Measurements from ENCODE around the gene MLH1. TPM values are rescaled to one million over a fixed set of nuclear protein-coding genes. Genes with fewer than 3 reads are reported as not detected.

MLH1 gene
- total and polyA plus RNA-seq, 10 donors, result 16.6 to 38.8 (median 30.4) TPM

DNA sequence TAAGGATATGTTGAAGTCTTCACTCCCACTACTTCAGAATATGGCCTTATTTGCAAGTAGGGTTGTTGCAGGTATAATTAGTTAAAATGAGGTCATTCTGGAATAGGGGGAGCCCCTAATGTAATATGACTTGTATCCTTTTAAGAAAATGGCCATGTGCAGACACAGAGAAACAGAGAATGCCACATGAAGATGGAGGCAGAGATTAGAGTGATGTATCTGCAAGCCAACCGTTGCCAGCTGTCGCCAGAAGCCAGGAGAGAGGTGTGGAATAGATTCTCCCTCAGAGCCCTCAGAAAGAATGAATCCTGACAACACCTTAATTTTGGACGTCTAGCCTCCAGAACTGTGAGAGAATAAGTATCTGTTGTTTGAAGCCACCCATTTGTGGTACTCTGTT, 37.2 kb upstream of the MLH1 start:
- Histone ChIP-seq H3K4me3 (no peak overlapping the region), H3K4me1 (peaks cover 0 to 16% (median 4%) of the 10 kb centered on the region in 6 donors), H3K27me3 (replicated peaks in 1 of 7) (no peaks in the 10 kb centered on the region), H3K27ac (no peak overlapping the region), H3K9me3 (no peaks in the 10 kb centered on the region), H3K36me3 (no peaks in the 10 kb centered on the region)
- intact Hi-C loops (cut with DNase I; ENCODE audit: low total_unique reads), result loop anchor here (5.0 kb wide), 1 partner anchor 224 kb away; no protein-coding TSS in a partner anchor
- TF ChIP-seq, protein P1, sequence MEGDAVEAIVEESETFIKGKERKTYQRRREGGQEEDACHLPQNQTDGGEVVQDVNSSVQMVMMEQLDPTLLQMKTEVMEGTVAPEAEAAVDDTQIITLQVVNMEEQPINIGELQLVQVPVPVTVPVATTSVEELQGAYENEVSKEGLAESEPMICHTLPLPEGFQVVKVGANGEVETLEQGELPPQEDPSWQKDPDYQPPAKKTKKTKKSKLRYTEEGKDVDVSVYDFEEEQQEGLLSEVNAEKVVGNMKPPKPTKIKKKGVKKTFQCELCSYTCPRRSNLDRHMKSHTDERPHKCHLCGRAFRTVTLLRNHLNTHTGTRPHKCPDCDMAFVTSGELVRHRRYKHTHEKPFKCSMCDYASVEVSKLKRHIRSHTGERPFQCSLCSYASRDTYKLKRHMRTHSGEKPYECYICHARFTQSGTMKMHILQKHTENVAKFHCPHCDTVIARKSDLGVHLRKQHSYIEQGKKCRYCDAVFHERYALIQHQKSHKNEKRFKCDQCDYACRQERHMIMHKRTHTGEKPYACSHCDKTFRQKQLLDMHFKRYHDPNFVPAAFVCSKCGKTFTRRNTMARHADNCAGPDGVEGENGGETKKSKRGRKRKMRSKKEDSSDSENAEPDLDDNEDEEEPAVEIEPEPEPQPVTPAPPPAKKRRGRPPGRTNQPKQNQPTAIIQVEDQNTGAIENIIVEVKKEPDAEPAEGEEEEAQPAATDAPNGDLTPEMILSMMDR (IDR thresholded peaks at IDR 0.05 in 8 of 11, conservative IDR thresholded peaks at IDR 0.05 in 3 of 11), result no peak
- no peak for TF ChIP-seq POLR2AphosphoS5 (IDR thresholded peaks at IDR 0.05)
- no peak for TF ChIP-seq POLR2A (IDR thresholded peaks at IDR 0.05)
- DNase-seq, result no peak
- 83 to 94% (median 88%) methylated on average over 3 of the region's 3 CpGs for WGBS, 5 donors

DNA sequence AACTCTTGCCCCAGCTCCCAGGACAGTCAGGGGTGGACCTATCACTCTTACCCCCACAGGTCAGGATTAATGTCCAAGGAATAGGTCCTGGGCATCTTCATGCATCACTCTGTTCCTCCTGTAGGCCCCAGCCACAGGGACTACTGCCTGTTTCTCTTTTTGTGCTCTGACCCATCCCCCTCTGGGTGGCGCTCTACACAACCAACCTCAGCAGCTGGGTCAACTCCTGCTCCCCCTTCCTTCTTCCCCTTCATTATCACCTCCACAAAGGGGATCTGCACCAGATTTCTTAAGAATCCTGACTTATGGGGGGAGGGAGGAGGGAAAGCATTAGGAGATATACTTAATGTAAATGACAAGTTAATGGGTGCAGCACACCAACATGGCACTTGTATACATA, 36.3 kb upstream of the MLH1 start:
- WGBS, 5 donors, result 85 to 96% (median 95%) methylated on average over 1 of the region's 1 CpG
- H3K4me3 ChIP-seq, result no peak overlapping the region
- peaks cover 0 to 16% (median 4%) of the 10 kb centered on the region in 6 donors for H3K4me1 ChIP-seq
- TF ChIP-seq POLR2AphosphoS5 (IDR thresholded peaks at IDR 0.05), result no peak
- TF ChIP-seq POLR2A (IDR thresholded peaks at IDR 0.05), result no peak
- TF ChIP-seq, protein P1 (IDR thresholded peaks at IDR 0.05 in 8 of 11, conservative IDR thresholded peaks at IDR 0.05 in 3 of 11), result no peak
- H3K36me3 ChIP-seq, result no peaks in the 10 kb centered on the region
- H3K9me3 ChIP-seq, result no peaks in the 10 kb centered on the region
- no peaks in the 10 kb centered on the region for H3K27me3 ChIP-seq (replicated peaks in 1 of 7)
- DNase-seq, result no peak
- intact Hi-C loops (cut with DNase I; ENCODE audit: low total_unique reads), result loop anchor here (5.0 kb wide), 1 partner anchor 225 kb away; no protein-coding TSS in a partner anchor
- H3K27ac ChIP-seq, result no peak overlapping the region

DNA sequence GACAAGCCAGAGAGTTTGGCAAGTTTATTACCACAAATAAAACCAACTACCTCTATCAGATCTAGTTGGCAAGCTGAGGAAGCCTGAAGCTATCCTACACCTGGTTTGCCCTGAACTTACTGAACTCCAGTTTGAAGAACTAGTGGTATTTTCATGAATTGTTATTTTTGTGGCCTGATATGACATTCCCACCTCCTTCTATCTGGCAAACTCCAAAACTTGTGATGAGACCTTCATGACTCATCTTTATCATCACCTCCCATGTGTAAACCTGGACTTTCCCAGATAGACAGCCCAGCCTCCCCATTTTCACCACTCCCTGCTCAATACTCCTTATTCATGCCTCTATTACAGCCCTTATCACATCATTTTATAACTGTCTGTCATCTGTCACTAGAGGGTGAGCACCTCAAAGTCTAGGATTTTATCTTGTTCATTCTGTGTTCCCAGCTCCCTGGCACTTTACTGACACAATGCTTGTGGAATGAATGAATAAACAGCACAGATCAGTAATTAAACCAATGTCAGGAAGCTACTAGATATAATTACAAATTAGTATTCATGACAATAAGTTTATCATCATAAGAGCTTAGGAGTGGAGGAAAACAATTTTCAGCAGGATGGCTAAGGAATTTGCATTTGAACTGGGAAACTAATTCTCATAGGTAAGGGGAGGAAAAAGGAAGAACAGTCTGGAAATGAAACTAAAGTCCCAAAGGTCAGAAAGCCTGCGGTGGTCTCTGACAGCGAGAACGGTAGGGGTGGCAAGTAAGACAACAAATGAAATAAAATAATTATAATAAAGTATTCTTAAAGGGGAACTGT, 35.2 kb upstream of the MLH1 start:
- WGBS, 5 donors, result 42 to 76% (median 53%) methylated on average over 3 of the region's 3 CpGs
- no peaks in the 10 kb centered on the region for H3K36me3 ChIP-seq
- no peaks in the 10 kb centered on the region for H3K27me3 ChIP-seq (replicated peaks in 1 of 7)
- no peaks in the 10 kb centered on the region for H3K9me3 ChIP-seq
- H3K4me3 ChIP-seq, result no peak overlapping the region
- no peak for TF ChIP-seq POLR2A (IDR thresholded peaks at IDR 0.05)
- TF ChIP-seq POLR2AphosphoS5 (IDR thresholded peaks at IDR 0.05), result no peak
- TF ChIP-seq, protein P1 (IDR thresholded peaks at IDR 0.05 in 8 of 11, conservative IDR thresholded peaks at IDR 0.05 in 3 of 11), result no peak
- intact Hi-C loops (cut with DNase I; ENCODE audit: low total_unique reads), result loop anchor here (5.0 kb wide), 1 partner anchor 226 kb away; no protein-coding TSS in a partner anchor
- no peak overlapping the region for H3K27ac ChIP-seq
- no peak for DNase-seq
- H3K4me1 ChIP-seq, result peaks cover 0 to 16% (median 4%) of the 10 kb centered on the region in 6 donors

DNA sequence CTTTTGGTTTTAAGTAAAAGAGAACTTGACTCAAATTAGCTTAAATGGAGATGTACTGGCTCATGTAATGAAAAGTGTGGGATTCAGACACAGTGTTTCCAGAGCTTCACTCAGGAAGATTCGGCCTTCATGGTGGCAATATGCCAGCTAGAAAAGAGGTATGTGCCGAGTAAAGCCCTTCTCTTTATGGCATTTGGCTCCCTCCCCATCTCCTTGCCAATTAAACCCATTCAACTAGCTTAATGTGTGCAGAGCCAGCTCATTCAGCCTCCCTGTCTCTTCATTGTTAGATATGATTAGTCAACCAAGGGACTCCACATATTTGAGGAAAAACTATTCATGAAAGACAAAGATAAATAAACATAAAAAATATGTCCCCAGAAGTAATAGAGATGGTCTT, 33.5 kb upstream of the MLH1 start:
- H3K27ac ChIP-seq, result no peak overlapping the region
- TF ChIP-seq, protein P1 (IDR thresholded peaks at IDR 0.05 in 8 of 11, conservative IDR thresholded peaks at IDR 0.05 in 3 of 11), result no peak
- TF ChIP-seq POLR2A (IDR thresholded peaks at IDR 0.05), result no peak
- H3K4me1 ChIP-seq, result peaks cover 0 to 21% (median 4%) of the 10 kb centered on the region in 6 donors
- no peaks in the 10 kb centered on the region for H3K27me3 ChIP-seq (replicated peaks in 1 of 7)
- intact Hi-C loops (cut with DNase I; ENCODE audit: low total_unique reads), result loop anchor here (5.0 kb wide), 1 partner anchor 228 kb away; no protein-coding TSS in a partner anchor
- no peak for DNase-seq
- no peaks in the 10 kb centered on the region for H3K36me3 ChIP-seq
- no peaks in the 10 kb centered on the region for H3K9me3 ChIP-seq
- WGBS, 5 donors, result 59 to 83% (median 66%) methylated on average over 2 of the region's 2 CpGs
- H3K4me3 ChIP-seq, result no peak overlapping the region

Measured in spleen (tissue), 11 donors.